Measurements from ENCODE around the gene DNM2.
A peak's percentile ranks its signal among the peaks of the same experiment; 100 is the strongest.

Gene DNM2

DNA sequence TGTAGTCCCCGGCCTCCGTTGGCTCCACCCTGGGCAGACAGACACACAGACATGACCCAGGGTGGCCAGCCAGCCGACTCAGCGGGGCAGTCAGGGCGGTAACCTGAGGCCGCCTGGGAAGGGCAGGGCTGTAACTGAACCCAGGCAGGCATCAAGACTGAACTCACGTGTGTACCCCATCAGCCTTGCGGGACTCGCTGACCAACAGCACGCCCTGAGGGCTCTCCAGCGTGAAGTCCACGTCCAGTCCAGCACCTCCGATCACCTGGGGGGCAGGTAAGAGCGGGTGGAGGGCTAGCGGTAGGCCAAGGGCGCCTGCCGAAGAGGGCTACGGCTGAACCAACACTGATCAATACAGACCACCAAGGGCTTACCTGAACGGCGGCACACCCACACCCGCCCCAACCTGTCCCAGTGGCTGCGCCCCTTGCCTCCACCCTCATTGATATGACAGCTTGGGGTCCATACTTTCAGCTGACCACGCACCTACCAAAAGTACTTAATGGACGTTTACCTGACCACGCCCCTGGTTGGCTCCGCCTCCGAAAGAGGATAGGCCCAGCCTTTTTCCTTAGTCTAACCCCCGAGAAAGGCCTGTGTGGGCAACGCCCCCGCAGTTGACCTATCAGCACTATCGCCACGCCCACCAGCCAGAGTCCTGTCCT, 117.3 kb downstream of the DNM2 start:
- Histone ChIP-seq H3K79me1 (ENCODE audit: low read depth, low read length) (peaks cover 5% of the 10 kb centered on the region), H3K36me3 (replicated peaks in 1 of 2; ENCODE audit: control insufficient read depth in 2 of 2, insufficient read depth in 2 of 2, low read length in 2 of 2) (peaks cover 33 to 40% of the 10 kb centered on the region in 2 donors), H2AK5ac (ENCODE audit: low read depth, low read length) (peak overlapping the region; percentile 86), H3K9ac (ENCODE audit: low read depth, low read length, poor library complexity) (peak overlapping the region; percentile 86), H3K9me3 (replicated peaks in 1 of 2; ENCODE audit: control insufficient read depth in 2 of 2, insufficient read depth in 1 of 2, low read depth in 1 of 2, low read length in 2 of 2) (peaks cover 6 to 12% of the 10 kb centered on the region in 2 donors), H3K27ac (replicated peaks; ENCODE audit: low read length) (peak overlapping the region; percentile 56), H3K14ac (ENCODE audit: low read length) (peak overlapping the region; percentile 11), H3K4me3 (ENCODE audit: low read length in 2 of 2) (peak overlapping the region; percentile 60 to 68), H2BK120ac (ENCODE audit: low read depth, low read length) (no peak overlapping the region), H4K8ac (ENCODE audit: low read depth, low read length) (peak overlapping the region; percentile 78), H2BK12ac (ENCODE audit: low read length) (peak overlapping the region; percentile 87), H2BK15ac (ENCODE audit: low read length) (peak overlapping the region; percentile 63), H3K23ac (ENCODE audit: low read depth, low read length, poor library complexity) (peak overlapping the region; percentile 99), H4K91ac (ENCODE audit: low read depth, low read length, poor library complexity) (no peak overlapping the region), H3K18ac (ENCODE audit: low read length) (peak overlapping the region; percentile 82), H3K4me1 (ENCODE audit: control insufficient read depth in 2 of 2, insufficient read depth in 1 of 2, low read depth in 1 of 2, low read length in 2 of 2) (peaks cover 5 to 15% of the 10 kb centered on the region in 2 donors), H2AFZ (ENCODE audit: low read length) (peak overlapping the region; percentile 19), H3K27me3 (ENCODE audit: control insufficient read depth in 3 of 3, insufficient read depth in 3 of 3, low read depth in 1 of 3, low read length in 3 of 3) (peaks cover 0 to 3% (median 0%) of the 10 kb centered on the region in 3 experiments), H3K4ac (ENCODE audit: low read length) (peak overlapping the region; percentile 87), H2BK5ac (ENCODE audit: low read length) (no peak overlapping the region), H3K4me2 (ENCODE audit: insufficient read depth, low read length, poor library complexity, severe bottlenecking) (peak overlapping the region; percentile 62)
- no peak for DNase-seq (ENCODE audit: low spot score)
- WGBS, 2 donors (ENCODE audit: extremely low coverage in 2 of 2, insufficient read length in 2 of 2, insufficient replicate concordance in 1 of 2), result no CpG with 5 or more reads among the region's 32 CpGs

DNA sequence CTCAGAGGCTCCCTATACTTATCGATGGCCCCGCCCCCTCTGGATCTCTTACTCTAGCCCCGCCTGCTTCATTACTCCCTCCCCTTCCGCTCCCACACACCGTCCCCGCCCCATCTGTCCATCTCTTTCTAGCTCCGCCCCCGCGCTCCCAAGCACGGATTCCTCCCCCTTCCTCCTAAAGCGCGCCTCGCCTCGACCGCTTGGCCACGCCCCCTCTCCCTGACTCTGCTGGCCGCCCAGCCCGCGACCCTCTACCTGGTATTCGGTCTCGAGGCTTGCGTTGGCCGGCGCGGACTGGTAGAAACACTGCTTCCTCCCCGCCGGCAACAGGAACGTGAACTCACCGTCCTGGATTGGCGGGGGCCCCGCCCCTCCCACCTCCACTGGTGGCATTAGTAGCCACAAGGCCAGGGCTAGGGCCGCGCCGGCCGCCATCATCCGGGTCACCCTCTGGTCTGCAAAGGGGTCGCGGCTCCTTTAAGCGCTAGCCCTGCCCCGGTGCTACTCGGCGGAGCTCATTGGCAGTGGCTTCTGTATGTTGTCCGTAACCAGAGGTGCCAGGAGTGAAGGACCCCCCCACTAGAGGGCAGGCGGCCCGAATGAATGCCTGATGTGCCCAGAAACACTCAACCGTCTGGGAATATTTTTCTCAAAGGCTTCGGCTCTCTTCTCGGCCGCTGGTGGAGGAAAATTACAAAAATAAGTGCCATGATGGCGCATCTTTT, 118.0 kb downstream of the DNM2 start, which contains the start of gene TMED1:
Gene TMED1 (minus strand): TSS at position 459 of the 725 bp plus-strand sequence. CDS start 21 bp downstream, at position 438.
- H3K23ac ChIP-seq (ENCODE audit: low read depth, low read length, poor library complexity), result peak within 1 kb of the TSS; percentile 99
- H3K9ac ChIP-seq (ENCODE audit: low read depth, low read length, poor library complexity), result peak within 1 kb of the TSS; percentile 98
- H2BK12ac ChIP-seq (ENCODE audit: low read length), result peak within 1 kb of the TSS; percentile 93
- peak within 1 kb of the TSS; percentile 68 to 82 for H3K4me3 ChIP-seq (ENCODE audit: low read length in 2 of 2)
- peak within 1 kb of the TSS; percentile 95 for H4K8ac ChIP-seq (ENCODE audit: low read depth, low read length)
- peaks cover 5% of the 10 kb centered on the region for H3K79me1 ChIP-seq (ENCODE audit: low read depth, low read length)
- H4K91ac ChIP-seq (ENCODE audit: low read depth, low read length, poor library complexity), result no peak within 1 kb of the TSS
- peaks cover 5 to 11% of the 10 kb centered on the region in 2 donors for H3K4me1 ChIP-seq (ENCODE audit: control insufficient read depth in 2 of 2, insufficient read depth in 1 of 2, low read depth in 1 of 2, low read length in 2 of 2)
- H3K9me3 ChIP-seq (replicated peaks in 1 of 2; ENCODE audit: control insufficient read depth in 2 of 2, insufficient read depth in 1 of 2, low read depth in 1 of 2, low read length in 2 of 2), result peaks cover 6 to 12% of the 10 kb centered on the region in 2 donors
- H3K14ac ChIP-seq (ENCODE audit: low read length), result peak within 1 kb of the TSS; percentile 92
- peak within 1 kb of the TSS; percentile 99 for H3K18ac ChIP-seq (ENCODE audit: low read length)
- H2AFZ ChIP-seq (ENCODE audit: low read length), result peak within 1 kb of the TSS; percentile 98
- no peak within 1 kb of the TSS for H2BK120ac ChIP-seq (ENCODE audit: low read depth, low read length)
- H2BK5ac ChIP-seq (ENCODE audit: low read length), result peak within 1 kb of the TSS; percentile 75
- peak within 1 kb of the TSS; percentile 93 for H3K27ac ChIP-seq (replicated peaks; ENCODE audit: low read length)
- H3K4me2 ChIP-seq (ENCODE audit: insufficient read depth, low read length, poor library complexity, severe bottlenecking), result peak within 1 kb of the TSS; percentile 62
- DNase-seq (ENCODE audit: low spot score), result peak; percentile 99
- peak within 1 kb of the TSS; percentile 87 for H3K4ac ChIP-seq (ENCODE audit: low read length)
- H2BK15ac ChIP-seq (ENCODE audit: low read length), result peak within 1 kb of the TSS; percentile 80
- H2AK5ac ChIP-seq (ENCODE audit: low read depth, low read length), result peak within 1 kb of the TSS; percentile 86
- H3K36me3 ChIP-seq (replicated peaks in 1 of 2; ENCODE audit: control insufficient read depth in 2 of 2, insufficient read depth in 2 of 2, low read length in 2 of 2), result peaks cover 33 to 35% of the 10 kb centered on the region in 2 donors
- peaks cover 0 to 3% (median 0%) of the 10 kb centered on the region in 3 experiments for H3K27me3 ChIP-seq (ENCODE audit: control insufficient read depth in 3 of 3, insufficient read depth in 3 of 3, low read depth in 1 of 3, low read length in 3 of 3)
- WGBS, 2 donors (ENCODE audit: extremely low coverage in 2 of 2, insufficient read length in 2 of 2, insufficient replicate concordance in 1 of 2), result no CpG with 5 or more reads among the region's 50 CpGs

DNA sequence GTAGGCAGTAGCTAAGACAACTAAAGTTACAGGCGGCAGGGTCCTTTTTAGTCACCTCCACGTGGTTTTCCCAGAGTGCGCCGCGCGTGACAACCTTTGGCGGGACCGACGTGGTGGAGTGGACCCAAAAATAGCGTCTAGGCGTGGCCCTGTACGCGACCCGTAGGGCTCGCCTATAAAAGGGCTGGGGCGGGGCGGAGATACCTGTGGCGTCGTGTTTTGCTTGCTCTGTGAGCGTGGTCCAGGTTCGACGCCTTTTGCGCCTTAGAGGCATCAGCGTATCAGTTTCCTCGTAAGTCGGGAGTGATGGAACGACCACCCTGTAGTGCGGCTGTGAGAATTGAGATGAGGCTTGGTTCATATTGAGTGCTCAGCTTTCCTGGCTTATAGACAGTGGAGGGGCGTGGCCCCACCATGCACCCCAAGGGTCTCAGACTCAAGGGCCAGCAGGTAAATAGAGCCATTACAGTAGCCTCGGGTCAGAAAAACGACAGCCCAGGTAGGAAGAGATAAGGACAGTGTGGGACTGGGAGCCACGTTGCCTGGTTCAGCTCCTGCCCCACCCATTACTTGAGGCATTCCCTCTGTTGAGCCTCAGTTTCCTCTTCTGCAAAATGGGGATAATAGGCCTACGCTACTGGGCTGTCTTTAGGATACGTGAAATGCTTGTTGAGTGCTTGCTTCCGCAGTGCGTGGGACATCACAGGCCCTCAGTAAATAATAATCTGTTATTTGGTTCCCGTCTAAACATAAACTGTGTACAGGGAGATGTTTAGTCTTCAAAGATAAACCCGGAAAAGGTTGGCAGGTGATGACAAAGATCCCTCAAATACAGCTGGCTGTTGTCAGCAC, 118.8 kb downstream of the DNM2 start:
- no CpG with 5 or more reads among the region's 38 CpGs for WGBS, 2 donors (ENCODE audit: extremely low coverage in 2 of 2, insufficient read length in 2 of 2, insufficient replicate concordance in 1 of 2)
- H3K4me3 ChIP-seq (ENCODE audit: low read length in 2 of 2), result peak overlapping the region; percentile 47 to 68
- peak overlapping the region; percentile 59 for H3K4me2 ChIP-seq (ENCODE audit: insufficient read depth, low read length, poor library complexity, severe bottlenecking)
- peaks cover 5% of the 10 kb centered on the region for H3K79me1 ChIP-seq (ENCODE audit: low read depth, low read length)
- no peak for DNase-seq (ENCODE audit: low spot score)
- H4K8ac ChIP-seq (ENCODE audit: low read depth, low read length), result peak overlapping the region; percentile 95
- H2BK5ac ChIP-seq (ENCODE audit: low read length), result peak overlapping the region; percentile 75
- peak overlapping the region; percentile 93 for H3K27ac ChIP-seq (replicated peaks; ENCODE audit: low read length)
- peaks cover 0 to 3% (median 0%) of the 10 kb centered on the region in 3 experiments for H3K27me3 ChIP-seq (ENCODE audit: control insufficient read depth in 3 of 3, insufficient read depth in 3 of 3, low read depth in 1 of 3, low read length in 3 of 3)
- H3K14ac ChIP-seq (ENCODE audit: low read length), result peak overlapping the region; percentile 42
- peak overlapping the region; percentile 40 for H3K23ac ChIP-seq (ENCODE audit: low read depth, low read length, poor library complexity)
- H2AK5ac ChIP-seq (ENCODE audit: low read depth, low read length), result peak overlapping the region; percentile 6
- peak overlapping the region; percentile 92 for H3K18ac ChIP-seq (ENCODE audit: low read length)
- no peak overlapping the region for H2BK120ac ChIP-seq (ENCODE audit: low read depth, low read length)
- H2AFZ ChIP-seq (ENCODE audit: low read length), result peak overlapping the region; percentile 98
- no peak overlapping the region for H4K91ac ChIP-seq (ENCODE audit: low read depth, low read length, poor library complexity)
- no peak overlapping the region for H2BK12ac ChIP-seq (ENCODE audit: low read length)
- H2BK15ac ChIP-seq (ENCODE audit: low read length), result peak overlapping the region; percentile 80
- H3K4ac ChIP-seq (ENCODE audit: low read length), result peak overlapping the region; percentile 79
- H3K36me3 ChIP-seq (replicated peaks in 1 of 2; ENCODE audit: control insufficient read depth in 2 of 2, insufficient read depth in 2 of 2, low read length in 2 of 2), result peaks cover 28 to 34% of the 10 kb centered on the region in 2 donors
- peaks cover 6 to 12% of the 10 kb centered on the region in 2 donors for H3K9me3 ChIP-seq (replicated peaks in 1 of 2; ENCODE audit: control insufficient read depth in 2 of 2, insufficient read depth in 1 of 2, low read depth in 1 of 2, low read length in 2 of 2)
- peaks cover 5 to 9% of the 10 kb centered on the region in 2 donors for H3K4me1 ChIP-seq (ENCODE audit: control insufficient read depth in 2 of 2, insufficient read depth in 1 of 2, low read depth in 1 of 2, low read length in 2 of 2)
- H3K9ac ChIP-seq (ENCODE audit: low read depth, low read length, poor library complexity), result no peak overlapping the region

All from neuronal stem cell (in vitro differentiated cells).